ENCODE data around the gene CD209. TPM values are rescaled to one million over a fixed set of nuclear protein-coding genes. Genes with fewer than 3 reads are reported as not detected.

CD209 gene
- total and polyA plus RNA-seq, 2 donors (not counting 3 experiments of a cell fraction or from before 2014, with no cell fraction given) = not detected

- Histone ChIP-seq H3K4me3 (replicated peaks in 1 of 3; ENCODE audit: insufficient read depth in 1 of 3, low read depth in 1 of 3, low read length in 3 of 3) (no peak overlapping the region), H3K9ac (replicated peaks; ENCODE audit: extremely low read depth, insufficient read depth, low read length) (no peak overlapping the region), H3K4me1 (ENCODE audit: control insufficient read depth, extremely low read depth, insufficient read depth, low read length) (no peaks in the 10 kb centered on the region), H3K27ac (ENCODE audit: insufficient read depth, low read depth, low read length) (no peak overlapping the region), H3K27me3 (ENCODE audit: control insufficient read depth in 2 of 2, insufficient read depth in 2 of 2, low read length in 2 of 2) (peaks cover 30 to 35% of the 10 kb centered on the region in 2 experiments), H3K9me3 (replicated peaks; ENCODE audit: control insufficient read depth, insufficient read depth, low read length) (no peaks in the 10 kb centered on the region), H3K9me1 (replicated peaks; ENCODE audit: control insufficient read depth, extremely low read depth, insufficient read depth, low read length) (no peaks in the 10 kb centered on the region), H3K79me2 (ENCODE audit: control insufficient read depth, insufficient read depth, low read length) (no peaks in the 10 kb centered on the region), H2AFZ (ENCODE audit: low read depth, low read length) (no peak overlapping the region), H4K20me1 (replicated peaks; ENCODE audit: control insufficient read depth, extremely low read depth, insufficient read depth, low read length) (no peaks in the 10 kb centered on the region), H3K36me3 (ENCODE audit: control insufficient read depth in 2 of 2, extremely low read depth in 1 of 2, insufficient read depth in 2 of 2, low read length in 2 of 2) (no peaks in the 10 kb centered on the region), H3K4me2 (ENCODE audit: insufficient read depth, low read length) (no peak overlapping the region)
- no TSS peak for BruUV-seq (replicated peaks)
- FAIRE-seq (no peak), DNase-seq (ENCODE audit: low read depth, low spot score) (no peak)
- intact Hi-C loops (cut with micrococcal nuclease) = no loop called here
- no peak for TF ChIP-seq FOS (IDR thresholded peaks at IDR 0.05; ENCODE audit: borderline replicate concordance, insufficient read depth, low read length)
- TF ChIP-seq MAX (IDR thresholded peaks at IDR 0.05; ENCODE audit: insufficient read depth, insufficient read length) = no peak
- POLR2A ChIA-PET = no interaction called here
- dilution Hi-C loops (cut with MboI; ENCODE audit: extremely low pct_ligation_motif_present, low sequenced_read_pairs) = no loop called here
- CTCF ChIA-PET = no interaction called here
Observed at GRCh38 chr19:7733376-7733775, 14.0 kb downstream of the CD209 start.

- no peaks in the 10 kb centered on the region for H4K20me1 ChIP-seq (replicated peaks; ENCODE audit: control insufficient read depth, extremely low read depth, insufficient read depth, low read length)
- no peaks in the 10 kb centered on the region for H3K4me1 ChIP-seq (ENCODE audit: control insufficient read depth, extremely low read depth, insufficient read depth, low read length)
- POLR2A ChIA-PET = no interaction called here
- intact Hi-C loops (cut with micrococcal nuclease) (no loop called here), dilution Hi-C loops (cut with MboI; ENCODE audit: extremely low pct_ligation_motif_present, low sequenced_read_pairs) (no loop called here)
- H3K36me3 ChIP-seq (ENCODE audit: control insufficient read depth in 2 of 2, extremely low read depth in 1 of 2, insufficient read depth in 2 of 2, low read length in 2 of 2) = no peaks in the 10 kb centered on the region
- no peak for FAIRE-seq
- no TSS peak for BruUV-seq (replicated peaks)
- H3K27me3 ChIP-seq (ENCODE audit: control insufficient read depth in 2 of 2, insufficient read depth in 2 of 2, low read length in 2 of 2) = peaks cover 36 to 40% of the 10 kb centered on the region in 2 experiments
- DNase-seq (ENCODE audit: low read depth, low spot score) = no peak
- H3K4me2 ChIP-seq (ENCODE audit: insufficient read depth, low read length) = no peak within 1 kb of the TSS
- CTCF ChIA-PET = interaction anchor here (1.2 kb wide), 1 partner anchor 51 kb away, joined by 3 read pairs; the partner anchor contains the start of gene TRAPPC5
- H3K9me3 ChIP-seq (replicated peaks; ENCODE audit: control insufficient read depth, insufficient read depth, low read length) = no peaks in the 10 kb centered on the region
- no peak within 1 kb of the TSS for H2AFZ ChIP-seq (ENCODE audit: low read depth, low read length)
- no peaks in the 10 kb centered on the region for H3K9me1 ChIP-seq (replicated peaks; ENCODE audit: control insufficient read depth, extremely low read depth, insufficient read depth, low read length)
- H3K4me3 ChIP-seq (replicated peaks in 1 of 3; ENCODE audit: insufficient read depth in 1 of 3, low read depth in 1 of 3, low read length in 3 of 3) = no peak within 1 kb of the TSS
- H3K27ac ChIP-seq (ENCODE audit: insufficient read depth, low read depth, low read length) = no peak within 1 kb of the TSS
- H3K9ac ChIP-seq (replicated peaks; ENCODE audit: extremely low read depth, insufficient read depth, low read length) = no peak within 1 kb of the TSS
- TF ChIP-seq MAX (IDR thresholded peaks at IDR 0.05; ENCODE audit: insufficient read depth, insufficient read length) (no peak), CTCF (IDR thresholded peaks at IDR 0.05; ENCODE audit: extremely low read depth in 1 of 2, insufficient read depth in 1 of 2, low read depth in 1 of 2, low read length in 2 of 2) (no peak), MYC (IDR thresholded peaks at IDR 0.05; ENCODE audit: low read depth, low read length) (no peak), EZH2 (IDR thresholded peaks at IDR 0.05; ENCODE audit: borderline replicate concordance, low read depth, low read length, severe bottlenecking) (no peak), GATA2 (IDR thresholded peaks at IDR 0.05; ENCODE audit: insufficient read depth, insufficient read length, low read depth, low read length) (no peak), POLR2A (IDR thresholded peaks at IDR 0.05; ENCODE audit: low read depth, low read length) (no peak), FOS (IDR thresholded peaks at IDR 0.05; ENCODE audit: borderline replicate concordance, insufficient read depth, low read length) (no peak), JUN (IDR thresholded peaks at IDR 0.05; ENCODE audit: borderline replicate concordance, insufficient read depth, insufficient read length, low read depth) (no peak), POLR2AphosphoS5 (IDR thresholded peaks at IDR 0.05; ENCODE audit: insufficient read depth, low read depth, low read length) (no peak)
- H3K79me2 ChIP-seq (ENCODE audit: control insufficient read depth, insufficient read depth, low read length) = no peaks in the 10 kb centered on the region
Observed at GRCh38 chr19:7732045-7732444, 15.3 kb downstream of the CD209 start, which contains the start of gene CLEC4G. Gene CLEC4G, minus strand, starts transcription at chr19:7732110. Its CDS starts 8 bp downstream, at chr19:7732102.

Data from endothelial cell of umbilical vein (primary cell).